ENCODE data around the gene C5orf34.
"Not testable (repeated sequence)": the region's sequence is repeated elsewhere in the genome, so short reads cannot be mapped to it uniquely, and the experiment has no call there.

The C5orf34 gene

GRCh38 chr5:43547532-43547931, 32.6 kb upstream of the C5orf34 start:
- peaks cover 53% of the 10 kb centered on the region for H3K36me3 Mint-ChIP-seq (ENCODE audit: low read depth)
- H3K27ac Mint-ChIP-seq = no peak overlapping the region
- no peak for DNase-seq (ENCODE audit: low spot score)
- H3K27me3 Mint-ChIP-seq (ENCODE audit: low read depth) = no peaks in the 10 kb centered on the region
- H3K9me3 Mint-ChIP-seq = no peaks in the 10 kb centered on the region
- H3K4me1 Mint-ChIP-seq (ENCODE audit: low read depth) = peaks cover 8% of the 10 kb centered on the region
- no peak overlapping the region for H3K4me3 Mint-ChIP-seq

GRCh38 chr5:43543434-43543833, 28.5 kb upstream of the C5orf34 start:
- Mint-ChIP-seq H3K4me3 (no peak overlapping the region), H3K27me3 (ENCODE audit: low read depth) (no peaks in the 10 kb centered on the region), H3K4me1 (ENCODE audit: low read depth) (peaks cover 3% of the 10 kb centered on the region), H3K36me3 (ENCODE audit: low read depth) (peaks cover 59% of the 10 kb centered on the region), H3K27ac (no peak overlapping the region), H3K9me3 (no peaks in the 10 kb centered on the region)
- no peak for DNase-seq (ENCODE audit: low spot score)

- no peak for DNase-seq (ENCODE audit: low spot score)
- Mint-ChIP-seq H3K4me1 (ENCODE audit: low read depth) (peaks cover 6% of the 10 kb centered on the region), H3K9me3 (no peaks in the 10 kb centered on the region), H3K27ac (no peak overlapping the region), H3K4me3 (no peak overlapping the region), H3K36me3 (ENCODE audit: low read depth) (peaks cover 52% of the 10 kb centered on the region), H3K27me3 (ENCODE audit: low read depth) (no peaks in the 10 kb centered on the region)
These were observed 25.8 kb upstream of the C5orf34 start for GRCh38 chr5:43540746-43541145.

GRCh38 chr5:43536972-43537371, 22.0 kb upstream of the C5orf34 start:
- H3K36me3 Mint-ChIP-seq (ENCODE audit: low read depth) = peaks cover 65% of the 10 kb centered on the region
- H3K27me3 Mint-ChIP-seq (ENCODE audit: low read depth) = no peaks in the 10 kb centered on the region
- H3K9me3 Mint-ChIP-seq = no peaks in the 10 kb centered on the region

GRCh38 chr5:43533646-43534045, 18.7 kb upstream of the C5orf34 start:
- H3K4me3 Mint-ChIP-seq = no peak overlapping the region
- H3K27me3 Mint-ChIP-seq (ENCODE audit: low read depth) = no peaks in the 10 kb centered on the region
- peaks cover 72% of the 10 kb centered on the region for H3K36me3 Mint-ChIP-seq (ENCODE audit: low read depth)
- H3K9me3 Mint-ChIP-seq = no peaks in the 10 kb centered on the region
- DNase-seq (ENCODE audit: low spot score) = no peak
- H3K27ac Mint-ChIP-seq = peak overlapping the region; percentile 55
- peaks cover 23% of the 10 kb centered on the region for H3K4me1 Mint-ChIP-seq (ENCODE audit: low read depth)

More at GRCh38 chr5:43536972-43537371, 22.0 kb upstream of the C5orf34 start:
- Mint-ChIP-seq H3K4me3 (no peak overlapping the region), H3K27ac (no peak overlapping the region), H3K4me1 (ENCODE audit: low read depth) (peaks cover 23% of the 10 kb centered on the region)
- no peak for DNase-seq (ENCODE audit: low spot score)

GRCh38 chr5:43530648-43531047, 15.7 kb upstream of the C5orf34 start:
- no peaks in the 10 kb centered on the region for H3K9me3 Mint-ChIP-seq
- H3K27ac Mint-ChIP-seq = no peak overlapping the region
- no peaks in the 10 kb centered on the region for H3K27me3 Mint-ChIP-seq (ENCODE audit: low read depth)
- DNase-seq (ENCODE audit: low spot score) = no peak
- H3K4me3 Mint-ChIP-seq = no peak overlapping the region
- H3K36me3 Mint-ChIP-seq (ENCODE audit: low read depth) = peaks cover 71% of the 10 kb centered on the region
- peaks cover 19% of the 10 kb centered on the region for H3K4me1 Mint-ChIP-seq (ENCODE audit: low read depth)

- peaks cover 34% of the 10 kb centered on the region for H3K36me3 Mint-ChIP-seq (ENCODE audit: low read depth)
- no peak for DNase-seq (ENCODE audit: low spot score)
- H3K27ac Mint-ChIP-seq = peak overlapping the region; percentile 34
- H3K9me3 Mint-ChIP-seq = no peaks in the 10 kb centered on the region
- peaks cover 2% of the 10 kb centered on the region for H3K4me1 Mint-ChIP-seq (ENCODE audit: low read depth)
- no peak overlapping the region for H3K4me3 Mint-ChIP-seq
- no peaks in the 10 kb centered on the region for H3K27me3 Mint-ChIP-seq (ENCODE audit: low read depth)
These were observed 8.7 kb upstream of the C5orf34 start for GRCh38 chr5:43523662-43524072.

GRCh38 chr5:43520615-43521014, 5.7 kb upstream of the C5orf34 start:
- no peak overlapping the region for H3K4me3 Mint-ChIP-seq
- no peak overlapping the region for H3K27ac Mint-ChIP-seq
- H3K4me1 Mint-ChIP-seq (ENCODE audit: low read depth) = peaks cover 9% of the 10 kb centered on the region
- peaks cover 18% of the 10 kb centered on the region for H3K36me3 Mint-ChIP-seq (ENCODE audit: low read depth)
- H3K9me3 Mint-ChIP-seq = no peaks in the 10 kb centered on the region
- no peak for DNase-seq (ENCODE audit: low spot score)
- peaks cover 3% of the 10 kb centered on the region for H3K27me3 Mint-ChIP-seq (ENCODE audit: low read depth)

GRCh38 chr5:43515678-43516048, 715 bp upstream of the C5orf34 start:
- Mint-ChIP-seq H3K27ac (peak overlapping the region; percentile 93), H3K27me3 (ENCODE audit: low read depth) (peaks cover 3% of the 10 kb centered on the region), H3K9me3 (no peaks in the 10 kb centered on the region), H3K4me1 (ENCODE audit: low read depth) (peaks cover 29% of the 10 kb centered on the region), H3K4me3 (peak overlapping the region; percentile 83), H3K36me3 (ENCODE audit: low read depth) (peaks cover 13% of the 10 kb centered on the region)
- no peak for DNase-seq (ENCODE audit: low spot score)

GRCh38 chr5:43514471-43514815, 505 bp downstream of the C5orf34 start:
- DNase-seq (ENCODE audit: low spot score) = peak; percentile 44

GRCh38 chr5:43514025-43514424, 923 bp downstream of the C5orf34 start:
- DNase-seq (ENCODE audit: low spot score) = no peak
- peaks cover 29% of the 10 kb centered on the region for H3K4me1 Mint-ChIP-seq (ENCODE audit: low read depth)
- peak overlapping the region; percentile 83 for H3K4me3 Mint-ChIP-seq
- peaks cover 3% of the 10 kb centered on the region for H3K27me3 Mint-ChIP-seq (ENCODE audit: low read depth)
- peaks cover 20% of the 10 kb centered on the region for H3K36me3 Mint-ChIP-seq (ENCODE audit: low read depth)
- no peaks in the 10 kb centered on the region for H3K9me3 Mint-ChIP-seq
- peak overlapping the region; percentile 93 for H3K27ac Mint-ChIP-seq

More at GRCh38 chr5:43514471-43514815, 505 bp downstream of the C5orf34 start:
- Mint-ChIP-seq H3K4me3 (peak overlapping the region; percentile 83), H3K27me3 (ENCODE audit: low read depth) (peaks cover 3% of the 10 kb centered on the region), H3K4me1 (ENCODE audit: low read depth) (peaks cover 29% of the 10 kb centered on the region), H3K36me3 (ENCODE audit: low read depth) (peaks cover 16% of the 10 kb centered on the region), H3K9me3 (no peaks in the 10 kb centered on the region), H3K27ac (peak overlapping the region; percentile 93)

- not testable (repeated sequence) for H3K9me3 Mint-ChIP-seq; H3K27ac Mint-ChIP-seq; H3K27me3 Mint-ChIP-seq (ENCODE audit: low read depth); DNase-seq (ENCODE audit: low spot score); H3K4me3 Mint-ChIP-seq
- peaks cover 25% of the 10 kb centered on the region for H3K36me3 Mint-ChIP-seq (ENCODE audit: low read depth)
- peaks cover 25% of the 10 kb centered on the region for H3K4me1 Mint-ChIP-seq (ENCODE audit: low read depth)
These were observed 3.9 kb downstream of the C5orf34 start for GRCh38 chr5:43511062-43511461.

- Mint-ChIP-seq H3K27me3 (ENCODE audit: low read depth) (no peaks in the 10 kb centered on the region), H3K4me1 (ENCODE audit: low read depth) (peaks cover 2% of the 10 kb centered on the region)
These were observed 16.4 kb downstream of the C5orf34 start for GRCh38 chr5:43498581-43498980.

GRCh38 chr5:43497311-43498104, 17.4 kb downstream of the C5orf34 start:
- DNase-seq (ENCODE audit: low spot score) = no peak
- H3K27ac Mint-ChIP-seq = peak overlapping the region; percentile 9
- no peaks in the 10 kb centered on the region for H3K27me3 Mint-ChIP-seq (ENCODE audit: low read depth)
- H3K4me1 Mint-ChIP-seq (ENCODE audit: low read depth) = peaks cover 2% of the 10 kb centered on the region
- H3K4me3 Mint-ChIP-seq = no peak overlapping the region
- peaks cover 14% of the 10 kb centered on the region for H3K36me3 Mint-ChIP-seq (ENCODE audit: low read depth)
- H3K9me3 Mint-ChIP-seq = no peaks in the 10 kb centered on the region

More at GRCh38 chr5:43498581-43498980, 16.4 kb downstream of the C5orf34 start:
- no peak for DNase-seq (ENCODE audit: low spot score)
- Mint-ChIP-seq H3K27ac (no peak overlapping the region), H3K9me3 (no peaks in the 10 kb centered on the region), H3K4me3 (no peak overlapping the region), H3K36me3 (ENCODE audit: low read depth) (peaks cover 20% of the 10 kb centered on the region)

GRCh38 chr5:43491326-43491725, 23.6 kb downstream of the C5orf34 start:
- Mint-ChIP-seq H3K36me3 (ENCODE audit: low read depth) (peaks cover 21% of the 10 kb centered on the region), H3K27me3 (ENCODE audit: low read depth) (no peaks in the 10 kb centered on the region), H3K27ac (no peak overlapping the region), H3K9me3 (no peaks in the 10 kb centered on the region), H3K4me1 (ENCODE audit: low read depth) (no peaks in the 10 kb centered on the region), H3K4me3 (no peak overlapping the region)
- DNase-seq (ENCODE audit: low spot score) = no peak
